H1 (cell line): ENCODE data around the gene POLR2H. TPM values are rescaled to one million over a fixed set of nuclear protein-coding genes. Genes with fewer than 3 reads are reported as not detected.

ENCODE experiments used
- CTCF ChIA-PET: fragments of 300-600 bp; sonication (Branson Sonifier 250); formaldehyde crosslinking; loops from one replicate; lab custom pipeline; 2021; ENCODE audit not compliant: partially characterized antibody; lab: Charles Lee
- POLR2A ChIA-PET: fragments of 300-600 bp; sonication (Branson Sonifier 250); formaldehyde crosslinking; loops from one replicate; lab custom pipeline; 2021; ENCODE audit warnings: inconsistent platforms; ENCODE audit not compliant: partially characterized antibody; lab: Charles Lee
- DNase-seq, 2 experiments: peaks; one replicate each; pipeline versions ENCODE4 v3.0.0 to v3.0.0-alpha.2; 2010 to 2022; ENCODE audit warnings: low spot score in 2 of 2, low read depth in 1 of 2, mixed read lengths in 1 of 2
- FAIRE-seq: peaks from 2 replicates; lab custom pipeline; 2011; peaks lifted over from hg19 to GRCh38; lab: Jason Lieb, UNC
- H2AFZ ChIP-seq: 2 replicates; pipeline ENCODE4 v1.8.1; 2012; ENCODE audit warnings: low read length, inconsistent platforms
- H2AK5ac ChIP-seq: 2 replicates; pipeline ENCODE4 v1.6.1; 2013; ENCODE audit warnings: low read depth, low read length
- H2BK120ac ChIP-seq: replicated peaks from 2 replicates; pipeline ENCODE3; 2013; ENCODE audit warnings: low read depth, low read length, inconsistent platforms
- H2BK12ac ChIP-seq: 2 replicates; pipeline ENCODE4 v1.6.1; 2013; ENCODE audit warnings: low read depth, low read length
- H2BK15ac ChIP-seq: 2 replicates; pipeline ENCODE4 v1.6.1; 2013; ENCODE audit warnings: low read length
- H2BK20ac ChIP-seq: 2 replicates; pipeline ENCODE4 v1.6.1; 2013; ENCODE audit warnings: low read length
- H2BK5ac ChIP-seq: 2 replicates; pipeline ENCODE4 v1.6.1; 2013; ENCODE audit warnings: low read depth, low read length
- H3K14ac ChIP-seq: 2 replicates; pipeline ENCODE4 v1.6.1; 2013; ENCODE audit warnings: inconsistent platforms; ENCODE audit not compliant: insufficient read length
- H3K18ac ChIP-seq: 2 replicates; pipeline ENCODE4 v1.6.1; 2013; ENCODE audit warnings: low read length; ENCODE audit errors: extremely low read depth
- H3K23ac ChIP-seq: 2 replicates; pipeline ENCODE4 v1.6.1; 2013; ENCODE audit warnings: inconsistent platforms; ENCODE audit not compliant: insufficient read length
- H3K23me2 ChIP-seq: 2 replicates; pipeline ENCODE4 v1.6.1; 2013; ENCODE audit warnings: low read depth, low read length
- H3K27ac ChIP-seq: 2 replicates; pipeline ENCODE4 v1.6.1; 2011; ENCODE audit warnings: low read depth, low read length, inconsistent platforms
- H3K27me3 ChIP-seq, 4 experiments: replicated peaks in 1 of 4; 1 replicate in 1 of 4; 2 replicates in 3 of 4; pipeline versions ENCODE4 v1.6.1 to v1.8.1; 2011 to 2013; ENCODE audit warnings: low read length in 3 of 4, mild to moderate bottlenecking in 3 of 4, inconsistent platforms in 2 of 4, mixed read lengths in 2 of 4, moderate library complexity in 1 of 4; ENCODE audit not compliant: control insufficient read depth in 3 of 4, insufficient read depth in 3 of 4; ENCODE audit errors: extremely low read depth in 1 of 4
- H3K36me3 ChIP-seq, 4 experiments: 2 replicates each; pipeline versions ENCODE4 v1.6.1 to v1.8.1; 2011 to 2013; ENCODE audit warnings: mild to moderate bottlenecking in 4 of 4, low read length in 3 of 4, moderate library complexity in 2 of 4, control low read depth in 1 of 4, inconsistent platforms in 1 of 4; ENCODE audit not compliant: insufficient read depth in 4 of 4, control insufficient read depth in 2 of 4
- H3K4ac ChIP-seq: replicated peaks from 2 replicates; pipeline ENCODE3; 2013; ENCODE audit warnings: low read length, low read depth, mixed read lengths, inconsistent platforms; ENCODE audit not compliant: insufficient read length
- H3K4me1 ChIP-seq, 4 experiments: replicated peaks in 1 of 4; 1 replicate in 1 of 4; 2 replicates in 3 of 4; pipeline versions ENCODE4 v1.6.1 to v1.8.1; 2011 to 2013; ENCODE audit warnings: low read length in 3 of 4, inconsistent platforms in 2 of 4, mixed read lengths in 1 of 4; ENCODE audit not compliant: insufficient read depth in 4 of 4, control insufficient read depth in 3 of 4
- H3K4me2 ChIP-seq, 2 experiments: 2 replicates each; pipeline versions ENCODE4 v1.6.1 to v1.8.1; 2011 to 2013; ENCODE audit warnings: low read depth in 2 of 2, low read length in 2 of 2, control low read depth in 1 of 2, inconsistent platforms in 1 of 2, mild to moderate bottlenecking in 1 of 2; ENCODE audit not compliant: insufficient read depth in 1 of 2
- H3K4me3 ChIP-seq, 4 experiments: fragments of 200-600, 300-600 bp in 1 of 4; sonication (generic), shearing (Covaris generic), sonication (Bioruptor Twin) in 1 of 4; 2 replicates each; pipeline versions ENCODE4 v1.5.1 to v1.8.1; 2011 to 2016; ENCODE audit warnings: low read length in 4 of 4, low read depth in 3 of 4, control low read depth in 2 of 4, inconsistent platforms in 2 of 4, mild to moderate bottlenecking in 2 of 4, mixed read lengths in 1 of 4, moderate library complexity in 1 of 4; ENCODE audit not compliant: insufficient read depth in 2 of 4; ENCODE audit errors: extremely low read depth in 1 of 4
- H3K56ac ChIP-seq: replicated peaks from 2 replicates; pipeline ENCODE3; 2013; ENCODE audit warnings: low read depth, mild to moderate bottlenecking, mixed read lengths, low read length, inconsistent platforms; ENCODE audit not compliant: insufficient read length
- H3K79me1 ChIP-seq: 2 replicates; pipeline ENCODE4 v1.6.1; 2013; ENCODE audit warnings: low read depth, low read length, control low read depth
- H3K79me2 ChIP-seq, 2 experiments: 2 replicates each; pipeline versions ENCODE4 v1.6.1 to v1.8.1; 2012 to 2013; ENCODE audit warnings: low read length in 2 of 2, mild to moderate bottlenecking in 2 of 2, inconsistent platforms in 1 of 2; ENCODE audit not compliant: insufficient read depth in 2 of 2, control insufficient read depth in 1 of 2
- H3K9ac ChIP-seq, 4 experiments: replicated peaks in 1 of 4; 1 replicate in 1 of 4; 2 replicates in 3 of 4; pipeline versions ENCODE4 v1.6.1 to v1.8.1; 2011 to 2013; ENCODE audit warnings: low read depth in 3 of 4, low read length in 3 of 4, control low read depth in 2 of 4, mild to moderate bottlenecking in 2 of 4, moderate library complexity in 2 of 4, inconsistent platforms in 1 of 4; ENCODE audit errors: extremely low read depth in 1 of 4
- H3K9me3 ChIP-seq, 2 experiments: 2 replicates each; pipeline versions ENCODE4 v1.6.1 to v1.8.1; 2012 to 2013; ENCODE audit warnings: mild to moderate bottlenecking in 2 of 2, moderate library complexity in 2 of 2, control low read depth in 1 of 2, inconsistent platforms in 1 of 2, low read depth in 1 of 2, low read length in 1 of 2, mixed read lengths in 1 of 2; ENCODE audit not compliant: insufficient read depth in 2 of 2
- H4K20me1 ChIP-seq, 2 experiments: replicated peaks in 1 of 2; 2 replicates each; pipeline versions ENCODE3 to v1.8.1; 2011 to 2013; ENCODE audit warnings: inconsistent platforms in 2 of 2, low read length in 2 of 2, mild to moderate bottlenecking in 1 of 2; ENCODE audit not compliant: insufficient read depth in 2 of 2, control insufficient read depth in 1 of 2
- H4K5ac ChIP-seq: 2 replicates; pipeline ENCODE4 v1.6.1; 2013; ENCODE audit warnings: low read length, low read depth, mixed read lengths, inconsistent platforms; ENCODE audit not compliant: insufficient read length
- H4K8ac ChIP-seq: 2 replicates; pipeline ENCODE4 v1.8.0; 2013; ENCODE audit warnings: mild to moderate bottlenecking, moderate library complexity, low read length, inconsistent platforms; ENCODE audit not compliant: insufficient read depth; ENCODE audit errors: extremely low read depth
- H4K91ac ChIP-seq: replicated peaks from 2 replicates; pipeline ENCODE3; 2013; ENCODE audit warnings: low read length, mixed read lengths, inconsistent platforms; ENCODE audit not compliant: insufficient read length
- EP300 ChIP-seq, 2 experiments: IDR thresholded peaks; 1 replicate in 1 of 2; 2 replicates in 1 of 2; pipeline ENCODE4 v1.6.1; 2011 to 2012; ENCODE audit warnings: low read depth in 2 of 2, low read length in 2 of 2, mild to moderate bottlenecking in 2 of 2, borderline replicate concordance in 1 of 2, inconsistent platforms in 1 of 2, moderate library complexity in 1 of 2
- GTF2F1 ChIP-seq: IDR thresholded peaks from 2 replicates; pipeline ENCODE4 v1.6.1; 2012; ENCODE audit warnings: low read depth, low read length, improper control_type of control experiment, borderline replicate concordance
- RAD21 ChIP-seq, 2 experiments: IDR thresholded peaks in 1 of 2; conservative IDR thresholded peaks in 1 of 2; 2 replicates each; pipeline ENCODE4 v1.6.1; 2011; ENCODE audit warnings: low read depth in 2 of 2, low read length in 2 of 2, improper control_type of control experiment in 1 of 2, inconsistent platforms in 1 of 2, mild to moderate bottlenecking in 1 of 2, moderate library complexity in 1 of 2
- SP4 ChIP-seq: IDR thresholded peaks from 2 replicates; pipeline ENCODE4 v1.6.1; 2012; ENCODE audit warnings: low read length, inconsistent platforms
- TBP ChIP-seq: IDR thresholded peaks from 2 replicates; pipeline ENCODE4 v1.6.1; 2011; ENCODE audit warnings: low read depth, low read length, improper control_type of control experiment
- YY1 ChIP-seq: IDR thresholded peaks from 2 replicates; pipeline ENCODE4 v1.6.1; 2011; ENCODE audit warnings: low read depth, mild to moderate bottlenecking, low read length
- WGBS, 2 experiments: shearing (Covaris generic) in 1 of 2; methylation state at CpG; one replicate each; pipeline versions ENCODE4 v1.1.6 to v1.1.7; 2013 to 2015; ENCODE audit warnings: low lambda C conversion rate in 2 of 2, mixed read lengths in 2 of 2, inconsistent platforms in 1 of 2, low coverage in 1 of 2, missing lambda C conversion rate in 1 of 2; ENCODE audit not compliant: insufficient replicate concordance in 2 of 2, insufficient coverage in 1 of 2, insufficient read length in 1 of 2; ENCODE audit errors: extremely low coverage in 1 of 2, missing lambda C conversion rate in 1 of 2; 5-methylcytosine and 5-hydroxymethylcytosine counted together
- polyA plus RNA-seq, 7 experiments: library from polyadenylated mRNA; depleted of rRNA in 3 of 7; stranded (reverse) in 5 of 7; unstranded in 2 of 7; fragments of >200 nt in 5 of 7; fragments of 200-250 nt in 2 of 7; gene quantifications; 1 replicate in 5 of 7; 2 replicates in 1 of 7; 4 replicates in 1 of 7; pipeline versions ENCODE4 v1.2.1 to v1.2.3, GENCODE V29; 2011 to 2013; ENCODE audit warnings: missing spikeins in 2 of 7, mixed read lengths in 2 of 7
- total RNA-seq: library from RNA; stranded (reverse); fragmentation: NEBNext Ultra II Directional; extraction: Animal tissue kit (Norgen Biotek cat#: 25700); gene quantifications from 2 replicates; pipeline ENCODE4 v1.2.1, GENCODE V29; 2021

The POLR2H gene
- total and polyA plus RNA-seq, 2 of the 8 experiments (the other 6 are each of a cell fraction or from before 2014, with no cell fraction given) = 113 to 335 TPM

DNA sequence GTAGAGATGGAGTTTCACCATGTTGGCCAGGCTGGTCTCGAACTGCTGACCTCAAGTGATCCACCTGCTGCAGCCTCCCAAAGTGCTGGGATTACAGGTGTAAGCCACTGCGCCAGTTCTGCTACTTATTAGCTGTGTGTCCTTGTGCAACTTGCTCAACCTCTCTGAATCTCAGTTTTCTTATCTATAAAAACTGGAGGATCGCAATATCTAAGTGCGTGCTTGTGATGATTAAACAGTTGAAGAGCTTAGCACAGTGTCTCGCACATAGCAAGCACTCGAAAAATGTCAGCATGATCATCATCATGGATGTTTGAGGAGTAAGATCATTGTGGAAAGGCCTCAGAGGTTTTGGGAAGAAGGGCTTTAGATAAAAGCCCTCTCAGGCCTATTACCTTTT, 10.9 kb upstream of the POLR2H start:
- Histone ChIP-seq H3K4me1 (peaks cover 0 to 7% (median 4%) of the 10 kb centered on the region in 4 experiments; a peak in 3 of 7 replicates), H3K14ac (no peak overlapping the region), H3K79me1 (no peaks in the 10 kb centered on the region; the same call in 1 of the 2 replicates), H3K18ac (no peak overlapping the region), H3K4ac (no peak overlapping the region), H3K27ac (no peak overlapping the region), H3K36me3 (peaks cover 4 to 23% (median 16%) of the 10 kb centered on the region in 4 experiments; a peak in 7 of 8 replicates), H2BK12ac (no peak overlapping the region), H4K20me1 (peaks cover 0 to 14% of the 10 kb centered on the region in 2 experiments), H3K79me2 (no peaks in the 10 kb centered on the region), H3K9me3 (no peaks in the 10 kb centered on the region), H2AK5ac (no peak overlapping the region), H4K91ac (no peak overlapping the region), H2BK20ac (no peak overlapping the region), H3K9ac (0 out of 7 replicates have a peak overlapping the region, but pooled peaks of 1 of the 4 experiments have one; percentile 11), H2AFZ (no peak overlapping the region), H3K4me3 (no peak overlapping the region), H4K5ac (no peak overlapping the region), H3K4me2 (no peak overlapping the region), H3K23me2 (no peaks in the 10 kb centered on the region), H4K8ac (no peak overlapping the region), H2BK5ac (no peak overlapping the region), H2BK15ac (no peak overlapping the region), H2BK120ac (no peak overlapping the region), H3K56ac (no peak overlapping the region), H3K27me3 (no peaks in the 10 kb centered on the region), H3K23ac (no peak overlapping the region)
- ChIA-PET POLR2A (interaction anchor here (1.3 to 3.6 kb wide), 3 partner anchors 8 to 12 kb away, joined by 4 to 23 read pairs (median 6); partner anchors contain the start of genes CLCN2 and POLR2H), CTCF (interaction anchor here (0.9 to 6.8 kb wide), 6 partner anchors 7 to 190 kb away, joined by 3 to 49 read pairs (median 4); partner anchors contain the start of gene FAM131A)
- DNase-seq (no peak), FAIRE-seq (no peak)
- TF ChIP-seq EP300 (IDR thresholded peaks at IDR 0.05; ENCODE audit: borderline replicate concordance in 1 of 2, low read depth in 2 of 2, low read length in 2 of 2) = no peak
- no peak for TF ChIP-seq RAD21 (IDR thresholded peaks at IDR 0.05 in 1 of 2, conservative IDR thresholded peaks at IDR 0.05 in 1 of 2; ENCODE audit: low read depth in 2 of 2, low read length in 2 of 2)
- no peak for TF ChIP-seq GTF2F1
- no peak for TF ChIP-seq YY1
- TF ChIP-seq TBP = no peak
- TF ChIP-seq SP4 = no peak
- WGBS, 2 experiments = 92% methylated on average over 6 of the region's 6 CpGs; no CpG with 5 or more reads in 1 of the 2 experiments
